Activated CD4-positive, alpha-beta T cell treated with anti-CD3 and anti-CD28 coated beads, Interleukin-2, Interleukin-4, amounts not matched to agents 100 ng/mL and 50 ng/mL, durations not matched to agents 16 hours and 8 hours (primary cell): ENCODE measurements around the gene LMTK2.

Experiments
- DNase-seq: peaks from one replicate; pipeline ENCODE4 v3.0.0-alpha.2; 2020; ENCODE audit warnings: low spot score

LMTK2 gene

GRCh38 chr7:98234429-98235147 is 127.9 kb downstream of the LMTK2 start:
- no peak for DNase-seq

GRCh38 chr7:98235901-98236300 is 129.2 kb downstream of the LMTK2 start:
- no peak for DNase-seq

GRCh38 chr7:98236355-98237185 is 129.9 kb downstream of the LMTK2 start:
- no peak for DNase-seq

- DNase-seq, result no peak
Measured at GRCh38 chr7:98238076-98238475, 131.4 kb downstream of the LMTK2 start.

GRCh38 chr7:98238976-98239375 is 132.3 kb downstream of the LMTK2 start:
- DNase-seq, result no peak

- DNase-seq, result peak; percentile 14
Measured at GRCh38 chr7:98240961-98241673, 134.5 kb downstream of the LMTK2 start.

- no peak for DNase-seq
Measured at GRCh38 chr7:98241674-98242241, 135.1 kb downstream of the LMTK2 start.

- no peak for DNase-seq
Measured at GRCh38 chr7:98242342-98242741, 135.7 kb downstream of the LMTK2 start.

GRCh38 chr7:98242934-98243333 is 136.3 kb downstream of the LMTK2 start:
- no peak for DNase-seq

- DNase-seq, result no peak
Measured at GRCh38 chr7:98244871-98245270, 138.2 kb downstream of the LMTK2 start.

- no peak for DNase-seq
Measured at GRCh38 chr7:98248156-98248555, 141.5 kb downstream of the LMTK2 start.

- DNase-seq, result no peak
Measured at GRCh38 chr7:98249106-98249505, 142.4 kb downstream of the LMTK2 start.

GRCh38 chr7:98250789-98251188 is 144.1 kb downstream of the LMTK2 start:
- peak; percentile 59 for DNase-seq

GRCh38 chr7:98251231-98251600 is 144.6 kb downstream of the LMTK2 start:
- DNase-seq, result peak; percentile 28

GRCh38 chr7:98251601-98252424 is 145.2 kb downstream of the LMTK2 start, which contains the start of gene TECPR1:
TSS of gene TECPR1 (minus strand) at chr7:98252232. CDS start at chr7:98246146, 6,086 bp downstream.
- peak; percentile 93 for DNase-seq

GRCh38 chr7:98252425-98253054 is 145.9 kb downstream of the LMTK2 start:
- no peak for DNase-seq

- no peak for DNase-seq
Measured at GRCh38 chr7:98254516-98254915, 147.9 kb downstream of the LMTK2 start.

GRCh38 chr7:98254951-98255610 is 148.4 kb downstream of the LMTK2 start:
- peak; percentile 55 for DNase-seq

- no peak for DNase-seq
Measured at GRCh38 chr7:98256431-98256830, 149.8 kb downstream of the LMTK2 start.

GRCh38 chr7:98257701-98258100 is 151.0 kb downstream of the LMTK2 start:
- DNase-seq, result no peak
